M059J (cell line): ENCODE results near the gene CHTF18. TPM values are rescaled to one million over a fixed set of nuclear protein-coding genes. Genes with fewer than 3 reads are reported as not detected.
A peak's percentile ranks its signal among the peaks of the same experiment; 100 is the strongest.
"Not testable (repeated sequence)": the region's sequence is repeated elsewhere in the genome, so short reads cannot be mapped to it uniquely, and the experiment has no call there.

Experiments
- DNase-seq: peaks from one replicate; pipeline ENCODE4 v3.0.0-alpha.2; 2012; ENCODE audit warnings: low read depth
- total RNA-seq: library from RNA; depleted of rRNA; stranded (reverse); fragments of >200 nt; shearing (Covaris generic); gene quantifications from 2 replicates; pipeline ENCODE4 v1.2.3, GENCODE V29; 2014

The CHTF18 gene
- total RNA-seq, 1 experiment from 2014 or later: 20.7 TPM

DNA sequence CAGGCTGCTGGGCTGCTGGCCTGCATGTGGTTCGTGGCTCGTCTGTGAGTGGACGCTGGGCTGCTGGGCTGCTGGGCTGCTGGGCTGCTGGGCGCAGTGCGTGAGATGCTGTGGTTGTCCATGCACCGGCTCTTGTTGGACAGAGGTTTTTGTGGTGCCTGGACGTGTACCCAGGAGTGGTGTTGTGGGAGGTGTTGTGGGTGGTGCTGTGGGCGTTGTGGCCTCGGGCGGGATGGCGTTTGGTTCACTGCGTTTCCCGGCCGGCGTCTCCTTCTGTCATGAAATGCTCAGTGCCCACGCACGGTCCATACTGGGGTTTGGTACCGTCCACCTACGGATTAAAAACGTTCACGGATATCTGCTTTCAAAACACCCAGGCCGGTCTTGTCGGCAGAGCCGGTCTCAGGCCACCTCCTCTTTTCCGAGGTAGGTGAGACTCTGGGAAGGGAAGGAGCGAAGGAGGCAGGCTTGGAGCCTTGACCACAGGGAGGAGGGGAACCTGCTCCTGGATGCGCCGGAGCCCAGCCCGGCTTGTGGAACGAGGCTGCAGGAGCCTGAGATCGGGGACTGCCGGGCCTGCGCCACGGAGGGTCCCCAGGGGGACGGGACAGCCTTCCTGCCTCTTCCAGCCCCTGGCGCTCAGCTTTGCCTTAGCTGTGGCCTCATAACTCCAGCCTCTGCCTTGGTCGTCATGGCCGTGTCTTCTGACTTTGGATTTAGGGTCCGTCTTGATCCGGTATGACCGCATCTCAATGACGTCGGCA is 41.9 kb downstream of the CHTF18 start:
- no peak for DNase-seq

DNA sequence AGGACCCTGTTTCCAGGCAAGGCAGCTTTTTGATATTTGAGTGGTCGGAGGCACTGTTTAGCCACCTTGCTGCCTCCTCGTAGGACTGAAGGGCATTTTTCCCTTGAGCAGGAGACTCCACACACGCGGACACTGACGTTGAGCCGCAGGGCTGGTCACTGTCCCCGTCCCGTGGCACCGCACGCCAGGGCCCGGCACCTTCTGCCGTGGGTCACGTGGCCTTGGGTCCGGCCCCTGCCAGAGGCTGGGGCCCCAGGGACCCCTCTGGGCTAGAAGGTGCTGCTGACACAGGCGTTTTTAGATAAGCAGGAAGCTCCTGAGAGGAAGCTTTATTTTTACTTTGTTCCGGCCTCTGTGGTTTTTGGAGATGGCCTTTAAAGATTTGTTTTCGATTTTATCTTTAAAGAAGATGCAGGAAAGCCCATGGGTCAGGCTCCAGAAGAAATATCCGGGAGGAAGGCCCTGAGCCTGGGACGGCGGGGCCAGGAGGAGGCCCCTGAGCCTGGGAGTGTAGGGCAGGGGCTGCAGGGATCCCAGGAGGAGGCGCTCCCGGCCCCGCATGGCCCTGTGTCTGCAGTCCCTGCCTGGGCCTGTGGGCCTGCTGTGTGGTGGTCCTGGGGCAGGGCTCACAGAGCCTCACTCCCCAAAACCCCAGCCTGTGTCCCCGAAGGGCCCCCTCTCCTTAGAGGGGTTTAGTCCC is 42.6 kb downstream of the CHTF18 start:
- no peak for DNase-seq

DNA sequence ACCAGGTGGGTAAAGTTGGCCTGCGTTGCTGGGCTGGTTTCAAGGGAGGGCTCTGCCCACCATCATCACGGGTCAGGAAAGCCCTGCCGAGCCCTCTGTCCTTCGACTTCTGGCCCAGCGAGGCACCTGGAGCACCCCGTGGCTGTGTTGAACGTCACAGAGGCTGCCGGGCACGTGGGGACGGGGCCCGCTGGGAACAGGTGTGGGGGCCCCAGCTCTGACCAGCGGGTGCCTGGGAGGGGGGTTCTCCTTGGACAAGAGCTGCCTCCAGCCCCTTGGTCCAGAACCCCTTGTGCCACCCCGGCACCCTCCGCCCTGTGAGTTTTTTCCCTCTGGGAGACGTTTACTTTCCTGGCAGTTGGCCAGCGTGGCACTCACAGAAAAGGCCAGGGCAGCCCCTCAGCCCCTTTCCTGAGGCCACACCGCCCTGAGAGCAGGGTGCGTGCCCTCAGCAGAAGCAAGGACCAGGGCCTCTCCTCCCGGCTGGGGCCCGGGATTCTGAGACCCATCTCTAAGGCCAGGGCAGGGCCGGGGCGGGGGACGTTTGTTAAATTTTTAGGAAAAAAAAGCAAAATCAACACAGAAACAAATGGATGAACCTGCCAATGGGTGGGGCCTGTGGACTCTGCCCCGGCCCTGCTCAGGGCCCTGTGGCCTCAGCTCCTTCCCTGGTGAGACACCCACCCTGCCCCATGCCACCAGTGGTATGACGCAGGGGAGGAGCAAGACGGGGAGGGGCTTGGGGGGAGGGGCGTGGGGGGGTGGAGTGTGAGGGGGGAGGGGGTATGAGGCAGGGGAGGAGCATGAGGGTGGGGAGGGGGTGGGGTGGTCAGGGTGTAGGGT is 43.4 kb downstream of the CHTF18 start:
- DNase-seq: no peak

DNA sequence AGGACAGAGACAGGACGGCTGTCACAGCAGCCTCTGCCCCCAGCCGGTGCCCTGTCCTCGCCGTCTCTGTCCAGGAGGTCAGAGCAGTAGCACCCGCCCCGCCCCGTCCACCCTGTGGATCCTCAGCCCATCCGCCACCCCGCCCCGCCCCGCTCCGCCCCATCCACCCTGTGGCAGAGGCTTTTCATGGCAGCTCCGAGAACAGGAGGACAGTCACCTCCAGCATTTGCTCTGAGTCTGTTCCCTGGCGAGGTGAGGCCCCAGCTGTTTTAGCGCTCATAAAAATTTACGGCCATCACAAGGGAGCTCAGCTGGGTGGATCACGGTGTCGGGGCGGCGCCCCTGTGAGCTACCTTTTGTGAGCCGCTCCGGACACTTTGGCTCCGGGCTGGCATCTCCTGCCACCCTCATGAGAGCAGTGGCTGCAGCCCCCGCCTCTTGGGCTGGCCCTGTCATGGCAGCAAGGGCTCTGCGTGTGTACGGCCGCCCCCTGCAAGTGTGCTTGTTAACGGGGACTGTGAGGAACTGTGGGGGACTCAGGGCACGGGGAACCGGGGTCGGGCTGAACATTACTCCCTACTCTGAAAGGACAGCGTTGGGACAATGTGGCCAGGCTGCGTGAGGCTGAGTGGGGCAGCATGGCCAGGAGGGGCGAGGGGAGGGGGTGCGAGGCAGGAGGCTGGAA is 44.4 kb downstream of the CHTF18 start:
- DNase-seq: no peak

DNA sequence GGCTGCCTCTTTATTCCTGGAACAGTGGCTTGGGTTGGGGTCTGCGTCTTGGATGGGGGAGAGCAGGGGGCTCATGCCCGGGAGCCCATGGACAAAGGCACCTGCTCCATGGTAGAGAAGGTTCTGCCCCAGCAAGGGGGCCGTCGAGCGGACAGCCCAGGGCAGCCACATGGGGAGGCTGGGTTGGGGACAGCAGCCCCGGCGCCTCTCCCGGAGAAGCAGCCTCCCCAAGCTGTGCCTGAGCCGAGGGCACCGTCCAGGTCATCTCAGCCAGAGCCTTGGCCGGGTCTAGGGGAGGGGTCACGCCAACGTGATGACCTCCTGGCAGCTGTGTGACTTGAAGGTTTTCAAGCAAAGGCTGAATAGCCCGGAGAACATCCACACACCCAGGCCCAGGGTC is 45.0 kb downstream of the CHTF18 start:
- no peak for DNase-seq

DNA sequence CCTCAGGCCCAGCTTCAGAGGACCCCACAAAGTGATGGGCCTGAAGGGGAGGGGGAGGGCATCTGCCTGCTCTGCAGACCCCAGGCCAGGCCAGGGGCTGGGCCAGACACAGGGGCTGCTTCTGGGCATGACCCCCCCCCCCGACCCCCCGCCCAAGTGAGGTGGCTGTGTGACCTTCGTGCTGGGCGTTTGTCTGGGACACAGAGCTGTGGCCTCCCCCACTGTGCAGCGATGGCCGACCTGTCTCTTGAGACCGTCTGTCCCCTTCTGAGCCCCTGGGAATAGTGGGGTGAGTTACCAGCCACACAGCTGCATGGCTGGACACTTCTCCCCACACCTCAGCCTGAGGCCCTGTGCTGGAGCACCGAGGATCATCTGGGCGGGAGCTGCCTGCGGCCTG is 47.0 kb downstream of the CHTF18 start:
- no peak for DNase-seq

DNA sequence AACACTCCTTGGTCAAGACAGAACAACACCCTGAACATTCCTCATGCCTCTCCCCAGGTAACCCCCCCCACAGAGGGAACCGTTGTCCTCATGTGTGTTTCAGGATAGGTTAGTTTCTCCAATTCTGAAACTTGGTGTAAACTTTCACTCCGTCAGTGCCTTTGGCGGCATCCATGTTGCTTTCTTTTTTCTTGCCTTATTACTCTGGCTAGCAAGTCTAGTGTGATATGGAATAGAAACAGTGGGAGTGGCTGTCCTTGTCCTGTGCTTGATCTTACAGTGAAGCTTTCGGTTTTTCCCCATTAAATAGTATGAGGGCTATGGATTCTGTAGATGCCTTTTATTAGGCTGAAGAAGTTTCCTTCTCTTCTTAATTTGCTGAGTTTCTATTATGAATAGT is 47.8 kb downstream of the CHTF18 start:
- no peak for DNase-seq

DNA sequence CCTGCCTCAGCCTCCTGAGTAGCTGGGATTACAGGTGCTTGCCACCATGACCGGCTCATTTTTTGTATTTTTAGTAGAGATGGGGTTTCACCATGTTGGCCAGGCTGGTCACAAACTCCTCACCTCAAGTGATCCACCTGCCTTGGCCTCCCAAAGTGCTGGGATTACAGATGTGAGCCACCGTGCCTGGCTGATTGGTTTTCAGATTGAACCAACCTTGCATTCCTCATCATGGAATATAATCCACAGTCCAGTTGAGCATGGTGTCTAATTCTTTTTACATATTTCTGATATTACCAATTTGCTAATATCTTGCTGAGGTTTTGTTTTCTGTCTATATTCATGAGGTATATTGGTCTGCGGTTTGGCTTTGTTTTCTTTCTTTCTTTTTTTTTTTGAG is 48.4 kb downstream of the CHTF18 start:
- not testable (repeated sequence) for DNase-seq

DNA sequence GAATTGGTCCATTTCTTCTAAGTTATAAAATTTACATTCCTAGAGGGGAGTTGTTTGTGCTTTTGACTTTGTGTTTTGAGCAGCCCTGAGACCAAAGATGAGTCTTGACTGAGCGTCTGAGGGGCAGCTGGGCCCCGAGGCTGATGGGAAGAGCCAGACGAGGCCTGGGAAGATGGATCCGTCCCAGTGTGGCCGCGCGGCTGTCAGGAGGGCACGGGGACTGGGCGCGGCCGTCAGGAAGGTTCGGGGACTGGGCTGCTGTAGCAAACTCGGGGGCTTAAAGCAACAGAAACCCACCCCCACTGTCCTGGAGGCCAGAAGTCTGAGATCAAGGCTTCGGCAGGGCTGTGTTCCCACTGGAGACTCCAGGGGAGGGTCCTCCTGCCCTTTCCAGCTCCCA is 50.3 kb downstream of the CHTF18 start:
- DNase-seq: no peak

DNA sequence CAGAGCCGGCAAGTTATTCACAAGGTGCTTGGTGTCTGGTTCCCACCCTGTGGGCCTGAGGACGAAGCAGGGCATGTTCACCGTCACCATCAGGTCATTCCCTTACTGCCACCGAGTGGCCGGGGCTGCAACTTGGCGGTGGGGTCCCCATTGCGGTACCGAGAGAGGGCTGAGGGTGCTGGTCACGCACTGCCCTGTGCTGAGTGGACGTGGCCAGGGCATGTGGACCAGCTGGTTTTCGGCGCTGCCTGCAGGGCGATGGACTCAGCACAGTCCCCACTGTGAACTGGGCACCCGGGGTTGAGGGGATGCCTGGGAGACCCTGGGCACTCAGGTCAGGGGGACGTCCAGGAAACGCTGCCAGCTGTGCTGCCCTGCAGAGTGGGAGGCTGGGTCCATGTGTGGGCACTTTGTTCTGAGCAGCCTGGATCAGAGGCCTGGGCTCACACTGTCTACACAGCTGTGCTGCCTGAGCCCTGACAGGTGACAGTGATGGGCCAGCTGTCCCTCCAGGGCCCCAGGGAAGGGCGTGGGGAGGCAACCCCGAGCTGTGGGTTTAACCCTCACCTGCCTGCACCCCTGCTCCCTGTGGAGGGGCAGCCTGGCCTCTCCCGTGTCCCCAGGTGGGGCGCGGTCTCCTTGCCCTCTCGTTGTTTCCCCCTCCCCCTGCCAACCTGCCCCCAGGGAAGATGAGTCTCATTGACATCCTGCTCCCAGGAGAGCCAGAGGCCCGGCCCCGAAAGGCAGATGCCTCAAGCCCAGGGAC is 51.4 kb downstream of the CHTF18 start:
- no peak for DNase-seq

DNA sequence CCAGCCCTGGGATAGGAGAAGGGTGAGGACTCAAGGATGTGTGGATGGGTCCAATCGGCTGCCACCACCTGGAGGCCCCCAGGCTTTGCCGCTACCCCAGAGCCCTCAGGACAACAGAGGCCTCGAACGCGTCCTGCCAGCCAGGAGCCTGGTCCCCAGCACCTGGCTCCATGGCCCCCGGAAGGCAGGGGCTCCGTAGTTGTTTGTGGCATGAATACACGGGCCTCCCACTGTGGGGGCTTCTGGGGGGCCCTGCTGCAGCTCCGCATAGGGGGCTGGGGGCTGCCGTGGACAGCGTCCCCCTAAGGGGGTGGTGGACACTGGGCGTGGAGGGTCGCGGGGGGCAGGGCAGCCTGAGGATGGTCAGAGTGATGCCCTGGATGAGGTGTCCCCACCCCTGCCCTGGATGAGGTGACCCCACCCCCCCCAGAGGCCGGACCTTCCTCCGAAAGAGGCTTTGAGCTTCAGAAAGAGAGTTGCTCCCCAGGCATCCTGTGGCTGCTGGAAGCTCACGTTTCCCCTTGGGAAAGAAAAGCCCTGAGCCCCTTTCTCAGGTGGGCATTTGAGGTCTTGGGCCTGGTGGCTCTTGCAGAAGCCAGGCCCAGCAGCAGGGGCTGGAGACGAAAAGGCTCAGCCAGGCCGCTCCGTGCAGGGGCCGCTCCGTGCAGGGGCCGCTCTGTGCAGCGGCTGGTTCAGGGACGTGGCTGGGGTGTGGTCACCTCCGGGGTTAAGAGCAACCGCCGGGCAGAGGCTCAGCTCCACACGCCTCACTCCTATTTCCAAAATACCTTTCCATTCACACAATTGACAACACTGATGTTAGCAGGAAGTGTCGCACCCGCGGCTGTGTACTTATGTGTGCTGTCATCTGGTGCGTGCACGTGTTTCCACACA is 52.4 kb downstream of the CHTF18 start:
- DNase-seq: no peak

DNA sequence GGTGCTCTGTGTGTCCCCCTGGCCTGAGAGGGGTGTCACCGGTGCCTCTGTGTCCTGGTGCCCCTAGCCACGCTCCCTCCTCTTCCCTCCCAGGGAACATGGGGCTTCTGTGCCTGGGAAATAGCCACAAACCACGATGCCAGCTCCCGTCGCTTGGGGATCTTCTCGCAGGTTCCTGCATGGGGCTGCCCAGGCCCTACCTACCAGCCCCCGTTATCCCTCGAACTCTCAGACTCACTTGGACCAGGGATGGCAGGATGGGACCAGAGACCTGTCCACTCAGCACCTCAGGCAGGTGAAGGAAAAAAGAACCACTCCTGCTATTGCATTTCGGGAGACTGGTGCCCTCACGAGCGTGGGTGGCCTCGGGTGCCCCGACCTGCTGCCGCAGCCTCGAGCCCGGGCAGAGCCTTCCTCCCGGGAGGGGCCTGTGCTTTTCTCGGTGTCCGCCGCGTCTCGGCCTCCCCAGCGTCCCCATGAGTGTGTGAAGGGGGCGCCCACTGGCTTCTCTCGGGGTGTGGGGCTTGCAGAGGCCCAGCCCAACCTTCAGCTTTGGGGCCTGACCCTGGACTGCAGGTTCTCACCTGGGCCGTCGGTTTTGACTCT is 53.1 kb downstream of the CHTF18 start:
- no peak for DNase-seq

DNA sequence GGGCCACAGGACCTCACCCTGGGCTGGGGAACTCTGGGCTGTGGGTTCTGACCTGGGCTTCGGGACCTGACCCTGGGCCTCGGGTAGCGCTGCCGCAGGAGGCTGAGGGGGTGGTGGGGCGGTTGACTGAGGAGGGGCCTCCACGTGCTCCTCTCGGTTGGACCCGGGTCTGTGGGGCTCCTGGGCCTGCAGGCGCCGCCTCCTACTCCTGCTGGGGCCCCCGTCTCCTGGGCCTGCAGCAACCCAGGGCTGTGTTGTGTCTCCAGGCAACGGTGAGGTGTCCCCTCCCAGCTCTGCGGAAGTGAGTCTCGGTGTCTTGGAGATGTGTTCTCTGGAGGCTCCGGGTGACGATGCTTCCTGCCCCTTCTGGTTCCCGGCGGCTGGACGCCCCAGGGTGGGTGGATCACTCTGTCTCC is 53.6 kb downstream of the CHTF18 start:
- peak; percentile 15 for DNase-seq

DNA sequence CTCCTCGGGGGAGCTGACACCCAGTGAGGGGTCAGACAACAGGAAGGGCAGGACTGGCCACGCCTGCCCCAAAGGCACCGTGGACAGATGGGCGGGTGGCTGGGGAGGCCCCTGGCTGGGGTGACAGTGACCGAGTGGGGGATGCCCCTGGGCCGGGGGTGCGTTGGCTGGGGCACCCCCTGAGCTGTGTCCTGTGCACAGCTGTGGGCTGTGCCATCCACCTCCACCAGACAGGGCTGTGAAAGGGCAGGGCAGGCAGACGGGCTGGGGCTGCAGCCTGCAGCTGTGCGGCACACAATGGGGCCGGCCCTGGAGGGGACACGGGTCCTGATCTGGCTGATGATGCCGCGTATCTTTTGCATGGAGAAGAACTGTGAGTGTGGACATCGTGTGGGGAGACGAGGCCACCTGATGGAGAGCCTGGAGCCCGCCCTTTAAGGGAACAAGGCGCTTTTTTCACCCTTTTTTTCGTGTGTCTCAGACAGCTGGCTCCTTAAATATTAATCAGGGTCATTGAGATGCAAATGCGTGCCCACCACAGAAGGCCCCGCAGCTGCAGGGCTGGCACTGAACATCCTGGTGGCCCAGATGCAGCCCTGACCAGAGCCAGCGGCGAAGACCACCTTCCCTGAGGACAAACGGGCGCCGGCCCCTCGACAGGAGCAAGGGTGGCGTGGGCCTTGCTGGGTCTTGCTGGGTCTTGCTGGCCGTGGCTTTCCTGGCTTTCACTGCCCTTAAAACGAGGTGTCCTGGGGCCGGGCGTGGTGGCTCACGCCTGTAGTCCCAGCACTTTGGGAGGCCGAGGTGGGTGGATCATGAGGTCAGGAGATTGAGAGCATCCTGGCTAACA is 54.5 kb downstream of the CHTF18 start:
- DNase-seq: no peak

DNA sequence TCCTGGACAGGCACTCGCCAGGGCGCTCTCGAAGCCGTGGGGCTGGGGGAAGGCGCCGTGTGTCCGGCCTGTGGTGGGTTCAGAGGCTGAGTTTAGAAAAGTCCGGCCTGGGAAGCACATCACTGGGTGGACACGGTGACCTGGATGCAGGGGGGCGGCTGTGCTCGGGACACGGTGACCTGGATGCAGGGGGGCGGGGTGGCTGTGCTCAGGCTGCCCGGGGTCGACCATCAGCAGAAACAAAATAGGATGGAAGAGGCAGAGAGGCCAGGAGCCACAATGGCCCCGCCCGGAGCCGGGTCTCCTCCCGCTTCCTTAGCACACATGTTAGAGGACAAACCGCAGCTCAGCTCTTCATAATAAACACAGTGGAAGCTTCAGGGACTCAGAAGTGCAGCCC is 55.4 kb downstream of the CHTF18 start:
- no peak for DNase-seq

DNA sequence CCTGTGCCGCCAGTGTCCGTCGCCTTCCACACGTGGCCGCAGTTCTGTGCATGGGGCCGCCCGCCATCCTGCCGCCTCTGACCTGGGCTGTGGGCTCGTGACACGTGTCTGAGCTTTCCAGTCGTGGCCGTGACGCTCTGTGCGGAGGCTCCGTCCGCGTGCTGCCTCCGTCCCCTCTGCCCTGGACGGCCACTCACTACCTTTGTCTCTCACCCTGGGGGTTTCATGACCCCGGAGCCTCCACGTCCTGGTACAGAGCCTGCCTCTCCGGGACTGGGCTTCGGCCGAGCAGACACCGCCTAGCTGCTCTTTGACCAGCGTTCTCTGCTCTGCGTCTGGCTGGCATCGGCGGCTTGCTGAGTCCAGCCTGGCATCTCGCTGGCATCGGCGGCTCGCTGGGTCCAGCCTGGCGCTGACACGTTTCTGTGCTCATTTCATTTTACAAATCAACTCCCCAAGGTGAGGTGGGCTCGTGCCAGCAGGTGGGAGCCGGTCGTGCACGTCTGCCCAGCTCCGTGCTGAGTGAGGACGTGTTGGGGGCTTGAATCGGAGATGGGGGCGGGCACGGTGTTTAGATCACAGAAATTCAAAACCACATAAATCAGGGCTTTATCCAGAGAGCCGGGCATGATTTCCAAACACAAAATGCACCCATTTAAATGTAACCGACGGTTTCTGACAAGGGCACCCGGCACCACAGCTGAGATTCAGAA is 56.4 kb downstream of the CHTF18 start:
- DNase-seq: no peak

DNA sequence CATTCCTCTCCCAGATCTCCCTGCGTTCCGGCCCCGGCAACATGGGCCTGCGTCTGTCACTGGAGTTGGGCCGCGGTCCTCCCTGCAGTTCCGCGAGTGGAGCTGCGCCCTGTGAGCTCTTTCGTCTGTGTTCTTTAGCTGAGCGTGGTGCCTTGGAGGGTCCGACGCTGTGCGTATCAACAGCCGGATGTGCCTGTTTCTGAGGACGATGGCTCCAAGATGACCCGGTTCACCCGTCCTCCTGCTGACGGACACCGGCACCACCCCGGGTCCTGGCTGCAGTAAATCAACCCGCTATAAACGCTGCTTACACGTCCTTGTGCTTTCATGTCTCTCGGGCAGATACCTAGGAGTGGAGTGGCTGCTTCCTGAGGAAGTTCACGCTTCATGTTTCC is 56.9 kb downstream of the CHTF18 start:
- DNase-seq: no peak

DNA sequence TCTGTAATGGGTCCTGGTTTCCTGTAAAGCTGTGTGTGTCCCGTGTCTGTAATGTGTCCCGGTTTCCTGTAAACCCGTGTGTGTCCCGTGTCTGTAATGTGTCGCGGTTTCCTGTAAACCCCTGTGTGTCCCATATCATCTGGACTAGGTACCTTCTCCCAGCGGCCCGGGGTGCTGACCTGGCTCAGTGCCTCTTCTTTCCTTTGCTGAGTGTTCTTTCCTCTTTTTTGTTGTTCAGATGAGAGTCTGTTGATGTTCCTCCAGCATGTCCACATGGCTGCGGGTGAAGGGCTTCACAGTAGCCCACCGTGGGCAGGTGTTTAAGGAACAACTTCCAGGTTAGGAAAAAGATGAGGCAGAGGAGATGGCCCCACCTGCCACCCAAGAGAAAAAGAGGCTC is 58.7 kb downstream of the CHTF18 start:
- no peak for DNase-seq
